K562 treated with DMSO at 1 percent for 24 hours (cell line): ENCODE results near the gene SAMD3. TPM values are rescaled to one million over a fixed set of nuclear protein-coding genes. Genes with fewer than 3 reads are reported as not detected.

ENCODE experiments used
- total RNA-seq: library from RNA; unstranded; fragments of 300-600 nt; gene quantifications from 2 replicates; pipeline ENCODE4 v1.2.3, GENCODE V29; 2022; ENCODE audit warnings: low read depth; ENCODE audit not compliant: insufficient read depth

The SAMD3 gene, protein sequence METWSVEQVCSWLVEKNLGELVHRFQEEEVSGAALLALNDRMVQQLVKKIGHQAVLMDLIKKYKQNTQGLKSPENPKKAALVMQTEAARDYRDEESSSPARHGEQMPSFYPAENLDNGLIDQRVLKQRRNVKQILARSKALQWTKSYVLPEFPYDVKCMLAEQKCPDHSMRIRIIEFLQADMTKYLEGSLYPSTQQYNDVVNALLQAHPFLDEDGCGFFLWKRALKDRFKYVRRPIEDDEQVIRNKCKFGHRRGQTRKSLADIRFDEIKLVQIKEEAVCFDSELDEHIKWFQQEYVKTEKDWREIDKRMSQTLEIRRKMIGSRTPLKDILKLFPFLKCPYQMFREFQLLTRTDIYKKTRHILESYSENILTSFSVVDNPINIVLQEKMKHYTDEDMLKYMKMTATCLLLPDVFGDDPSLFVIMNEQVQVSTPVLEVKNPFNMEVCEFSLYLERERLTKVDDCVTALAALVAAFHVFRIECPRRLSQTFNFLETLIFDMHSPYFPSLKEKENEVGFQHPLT
- not detected in 2 replicates for total RNA-seq

DNA sequence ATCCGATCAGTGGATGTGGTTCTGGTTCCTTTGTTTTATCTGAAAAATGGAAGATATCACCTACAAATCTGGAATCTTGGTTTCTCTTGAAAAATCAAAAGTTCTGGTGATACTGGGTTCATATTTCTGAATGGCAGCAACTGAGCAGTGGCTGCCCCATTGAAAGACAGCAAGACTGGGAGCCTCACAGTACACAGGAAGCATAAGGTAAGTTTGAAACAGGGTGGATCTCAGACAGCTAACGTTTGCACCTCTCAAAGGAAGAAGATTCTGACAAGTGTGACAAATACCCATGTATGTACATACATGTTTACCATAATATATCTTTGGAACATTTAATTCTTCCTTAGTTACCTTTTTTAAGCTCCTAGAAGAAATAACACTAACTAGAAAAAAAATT lies at the start of gene SAMD3:
Gene SAMD3, minus strand, starts transcription at position 177 of the 400 bp plus-strand sequence. CDS start 7,678 bp downstream, outside the sequence.

Other genes starting within 250 kb of the SAMD3 start
- 1.4 and 2.2 TPM in 2 replicates for gene L3MBTL3, start 204.4 kb downstream of the SAMD3 start, total RNA-seq
- not detected in 2 replicates for gene TMEM200A, start 143.1 kb upstream of the SAMD3 start, total RNA-seq